IMR-90 (cell line): ENCODE results near the gene SPART. TPM values are rescaled to one million over a fixed set of nuclear protein-coding genes. Genes with fewer than 3 reads are reported as not detected.

Experiments
- ATAC-seq: fragments of 200-7000 bp; cut with Tn5 transposase; 2 replicates; pipeline ENCODE4 v1.9.1; 2020; ENCODE audit warnings: low read depth, mild to moderate bottlenecking, moderate library complexity
- BruUV-seq: library from RNA; stranded (reverse); fragments of 400-500 nt; replicated peaks from 2 replicates; lab custom pipeline; 2021; lab: Mats Ljungman, UMichigan
- CTCF ChIA-PET: fragments of 300-600 bp; formaldehyde crosslinking; extraction: SDS; loops from one replicate; lab custom pipeline; 2021; ENCODE audit warnings: antibody characterized with exemption; lab: Yijun Ruan, JAX
- POLR2A ChIA-PET: fragments of 300-600 bp; sonication (Branson Sonifier 250); formaldehyde crosslinking; loops from one replicate; lab custom pipeline; 2022; ENCODE audit warnings: antibody characterized with exemption; ENCODE audit not compliant: unreplicated experiment; lab: Charles Lee
- DNase-seq: peaks from one replicate; pipeline ENCODE4 v3.0.0; 2013
- H2AFZ ChIP-seq: replicated peaks from 2 replicates; pipeline ENCODE3; 2013; ENCODE audit warnings: low read length, mild to moderate bottlenecking; ENCODE audit not compliant: poor library complexity
- H2AK5ac ChIP-seq: 2 replicates; pipeline ENCODE4 v1.6.1; 2013; ENCODE audit warnings: low read depth, low read length, inconsistent platforms
- H2AK9ac ChIP-seq: replicated peaks from 2 replicates; pipeline ENCODE3; 2013; ENCODE audit warnings: mild to moderate bottlenecking, low read depth, low read length, moderate library complexity; ENCODE audit not compliant: poor library complexity
- H2BK120ac ChIP-seq: 2 replicates; pipeline ENCODE4 v1.6.1; 2013; ENCODE audit warnings: low read depth, low read length, inconsistent platforms
- H2BK15ac ChIP-seq: 3 replicates; pipeline ENCODE4 v1.6.1; 2013; ENCODE audit warnings: low read depth, low read length, inconsistent platforms
- H2BK20ac ChIP-seq: 2 replicates; pipeline ENCODE4 v1.6.1; 2013; ENCODE audit warnings: low read depth, mild to moderate bottlenecking, inconsistent platforms, low read length, moderate library complexity
- H2BK5ac ChIP-seq: 2 replicates; pipeline ENCODE4 v1.6.1; 2013; ENCODE audit warnings: mild to moderate bottlenecking, low read depth, low read length, inconsistent platforms; ENCODE audit not compliant: poor library complexity, severe bottlenecking
- H3K14ac ChIP-seq: replicated peaks from 2 replicates; pipeline ENCODE4 v1.6.1; 2013; ENCODE audit warnings: low read depth, low read length, inconsistent platforms
- H3K18ac ChIP-seq: 2 replicates; pipeline ENCODE4 v1.6.1; 2013; ENCODE audit warnings: low read depth, low read length, control low read depth
- H3K23ac ChIP-seq: 2 replicates; pipeline ENCODE4 v1.6.1; 2013; ENCODE audit warnings: low read depth, low read length, inconsistent platforms
- H3K27ac ChIP-seq: 2 replicates; pipeline ENCODE4 v1.5.1; 2013; ENCODE audit warnings: mild to moderate bottlenecking, control low read depth, low read length; ENCODE audit not compliant: insufficient read depth
- H3K27me3 ChIP-seq: 2 replicates; pipeline ENCODE4 v1.6.1; 2013; ENCODE audit warnings: low read length; ENCODE audit not compliant: control insufficient read depth, insufficient read depth
- H3K36me3 ChIP-seq: 2 replicates; pipeline ENCODE4 v1.6.1; 2013; ENCODE audit warnings: low read length, mixed read lengths; ENCODE audit not compliant: control insufficient read depth, insufficient read depth
- H3K4ac ChIP-seq: 2 replicates; pipeline ENCODE4 v1.6.1; 2013; ENCODE audit warnings: low read depth, low read length, inconsistent platforms
- H3K4me1 ChIP-seq: 2 replicates; pipeline ENCODE4 v1.6.1; 2013; ENCODE audit warnings: low read length, mixed read lengths; ENCODE audit not compliant: control insufficient read depth, insufficient read depth
- H3K4me2 ChIP-seq: 2 replicates; pipeline ENCODE4 v1.6.1; 2013; ENCODE audit warnings: low read depth, mild to moderate bottlenecking, control low read depth, low read length, moderate library complexity
- H3K4me3 ChIP-seq: 2 replicates; pipeline ENCODE4 v1.5.1; 2013; ENCODE audit warnings: low read depth, mild to moderate bottlenecking, control low read depth, low read length, moderate library complexity; ENCODE audit not compliant: insufficient read depth
- H3K56ac ChIP-seq: 2 replicates; pipeline ENCODE4 v1.6.1; 2013; ENCODE audit warnings: low read length, inconsistent platforms; ENCODE audit not compliant: insufficient read depth; ENCODE audit errors: extremely low read depth
- H3K79me1 ChIP-seq, 2 experiments: 2 replicates each; pipeline ENCODE4 v1.6.1; 2013; ENCODE audit warnings: low read length in 2 of 2, inconsistent platforms in 1 of 2, low read depth in 1 of 2
- H3K9ac ChIP-seq: 2 replicates; pipeline ENCODE4 v1.6.1; 2013; ENCODE audit warnings: low read depth, low read length, control low read depth
- H3K9me1 ChIP-seq: 2 replicates; pipeline ENCODE4 v1.6.1; 2013; ENCODE audit warnings: low read length, inconsistent platforms; ENCODE audit not compliant: insufficient read depth
- H3K9me3 ChIP-seq: 2 replicates; pipeline ENCODE4 v1.6.1; 2013; ENCODE audit warnings: low read length; ENCODE audit not compliant: control insufficient read depth, insufficient read depth
- H4K20me1 ChIP-seq: 2 replicates; pipeline ENCODE4 v1.6.1; 2013; ENCODE audit warnings: low read length, inconsistent platforms; ENCODE audit not compliant: insufficient read depth
- H4K5ac ChIP-seq: 2 replicates; pipeline ENCODE4 v1.6.1; 2013; ENCODE audit warnings: mild to moderate bottlenecking, low read depth, low read length, control low read depth
- H4K8ac ChIP-seq, 2 experiments: 2 replicates each; pipeline ENCODE4 v1.6.1; 2013; ENCODE audit warnings: low read depth in 2 of 2, low read length in 2 of 2, control low read depth in 1 of 2, inconsistent platforms in 1 of 2
- H4K91ac ChIP-seq: 2 replicates; pipeline ENCODE4 v1.6.1; 2013; ENCODE audit warnings: low read depth, low read length, inconsistent platforms; ENCODE audit not compliant: insufficient read depth
- BHLHE40 ChIP-seq: fragments of 150-350 bp; IDR thresholded peaks from 2 replicates; pipeline ENCODE4 v1.6.1; 2016; ENCODE audit warnings: mild to moderate bottlenecking, low read depth, low read length
- CEBPB ChIP-seq: IDR thresholded peaks from 2 replicates; pipeline ENCODE4 v1.6.1; 2012; ENCODE audit warnings: low read depth, low read length, improper control_type of control experiment
- CHD1 ChIP-seq: IDR thresholded peaks from 2 replicates; pipeline ENCODE4 v1.6.1; 2012; ENCODE audit warnings: low read depth, low read length, improper control_type of control experiment
- CTCF ChIP-seq: conservative IDR thresholded peaks from 2 replicates; pipeline ENCODE4 v1.5.1; 2012; ENCODE audit warnings: mild to moderate bottlenecking, low read depth, low read length, improper control_type of control experiment
- POLR2A ChIP-seq: IDR thresholded peaks from 2 replicates; pipeline ENCODE4 v1.6.1; 2012; ENCODE audit warnings: mild to moderate bottlenecking, low read depth, low read length
- RAD21 ChIP-seq: IDR thresholded peaks from 2 replicates; pipeline ENCODE4 v1.6.1; 2012; ENCODE audit warnings: low read length, improper control_type of control experiment
- SMC3 ChIP-seq: fragments of 150-350 bp; IDR thresholded peaks from 2 replicates; pipeline ENCODE4 v1.6.1; 2016; ENCODE audit warnings: low read depth, mild to moderate bottlenecking, antibody characterized with exemption, low read length, moderate library complexity
- USF2 ChIP-seq: fragments of 150-350 bp; IDR thresholded peaks from 2 replicates; pipeline ENCODE4 v1.6.1; 2017; ENCODE audit warnings: mild to moderate bottlenecking, antibody characterized with exemption, low read length, low read depth
- WGBS, 2 experiments: methylation state at CpG; one replicate each; pipeline versions ENCODE4 v1.1.5 to v1.1.7; 2013; ENCODE audit warnings: missing lambda C conversion rate in 2 of 2; ENCODE audit not compliant: insufficient read length in 1 of 2; ENCODE audit errors: extremely low coverage in 2 of 2; 5-methylcytosine and 5-hydroxymethylcytosine counted together
- dilution Hi-C: fragments of 300-500 bp; cut with HindIII; formaldehyde crosslinking; loops from one replicate; pipeline ENCODE4 v1.14.3; 2018; ENCODE audit warnings: low sequenced_read_pairs; ENCODE audit not compliant: unreplicated experiment
- in situ Hi-C: fragments of 300-500 bp; cut with MboI; formaldehyde crosslinking; loops from 3 replicates; pipeline ENCODE4 v1.14.3; 2019; ENCODE audit warnings: low sequenced_read_pairs, inconsistent platforms, mixed read lengths
- intact Hi-C: fragments of 100-400 bp; cut with micrococcal nuclease; formaldehyde crosslinking; loops from 2 replicates; pipeline ENCODE4 v1.10.0; 2022
- polyA plus RNA-seq, 3 experiments: library from polyadenylated mRNA; depleted of rRNA; stranded (reverse); fragments of >200 nt; gene quantifications; 2 replicates each; pipeline ENCODE4 v1.2.3, GENCODE V29; 2012; ENCODE audit warnings: low replicate concordance in 1 of 3
- total RNA-seq: library from RNA; depleted of rRNA; stranded (reverse); fragments of >200 nt; gene quantifications from 2 replicates; pipeline ENCODE4 v1.2.3, GENCODE V29; 2012
- TF ChIP-seq, protein P1 (sequence below): fragments of 150-350 bp; IDR thresholded peaks from 2 replicates; pipeline ENCODE4 v1.6.1; 2016; ENCODE audit warnings: low read depth, mild to moderate bottlenecking, low read length, moderate library complexity, borderline replicate concordance

The SPART gene
- total and polyA plus RNA-seq, 2 of the 4 experiments (the other 2 are of a cell fraction) = 43.8 to 110 TPM

GRCh38 chr13:36275190-36276002 lies 70.8 kb downstream of the SPART start:
- Histone ChIP-seq H3K4me1 (no peaks in the 10 kb centered on the region), H2AK9ac (no peak overlapping the region), H2BK15ac (no peak overlapping the region), H4K20me1 (no peaks in the 10 kb centered on the region), H2BK120ac (no peak overlapping the region), H3K79me1 (no peaks in the 10 kb centered on the region), H4K91ac (no peak overlapping the region), H3K27ac (no peak overlapping the region), H3K4me3 (no peak overlapping the region), H3K27me3 (no peaks in the 10 kb centered on the region), H3K56ac (no peak overlapping the region), H2BK5ac (no peak overlapping the region), H3K9ac (no peak overlapping the region), H3K9me3 (no peaks in the 10 kb centered on the region), H4K5ac (no peak overlapping the region), H3K4me2 (no peak overlapping the region), H2AFZ (no peak overlapping the region), H3K14ac (no peak overlapping the region), H2BK20ac (no peak overlapping the region), H2AK5ac (no peak overlapping the region), H3K23ac (no peak overlapping the region), H3K18ac (no peak overlapping the region), H3K36me3 (no peaks in the 10 kb centered on the region), H3K4ac (no peak overlapping the region), H3K9me1 (no peaks in the 10 kb centered on the region), H4K8ac (no peak overlapping the region)
- in situ Hi-C loops = no loop called here
- ATAC-seq = peak; percentile 80
- intact Hi-C loops = loop anchor here (1.0 kb wide), 1 partner anchor 297 kb away; no protein-coding TSS in a partner anchor
- no TSS peak for BruUV-seq
- POLR2A ChIA-PET = no interaction called here
- TF ChIP-seq USF2 = no peak
- TF ChIP-seq BHLHE40 = no peak
- peak; percentile 55 for TF ChIP-seq RAD21
- peak; percentile 67 for TF ChIP-seq CTCF
- TF ChIP-seq, protein P1, sequence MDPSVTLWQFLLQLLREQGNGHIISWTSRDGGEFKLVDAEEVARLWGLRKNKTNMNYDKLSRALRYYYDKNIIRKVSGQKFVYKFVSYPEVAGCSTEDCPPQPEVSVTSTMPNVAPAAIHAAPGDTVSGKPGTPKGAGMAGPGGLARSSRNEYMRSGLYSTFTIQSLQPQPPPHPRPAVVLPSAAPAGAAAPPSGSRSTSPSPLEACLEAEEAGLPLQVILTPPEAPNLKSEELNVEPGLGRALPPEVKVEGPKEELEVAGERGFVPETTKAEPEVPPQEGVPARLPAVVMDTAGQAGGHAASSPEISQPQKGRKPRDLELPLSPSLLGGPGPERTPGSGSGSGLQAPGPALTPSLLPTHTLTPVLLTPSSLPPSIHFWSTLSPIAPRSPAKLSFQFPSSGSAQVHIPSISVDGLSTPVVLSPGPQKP = no peak
- TF ChIP-seq SMC3 = peak; percentile 76
- no peak for TF ChIP-seq CHD1
- no peak for TF ChIP-seq CEBPB
- no peak for TF ChIP-seq POLR2A
- dilution Hi-C loops = no loop called here
- CTCF ChIA-PET = interaction anchor here (0.6 to 4.6 kb wide), 11 partner anchors 11 to 1898 kb away, joined by 3 to 24 read pairs (median 4); partner anchors contain the start of gene CCDC169
- peak; percentile 72 for DNase-seq
- no CpG with 5 or more reads among the region's 3 CpGs for WGBS, 2 experiments
